HepG2 (cell line): ENCODE measurements around the gene SGIP1. TPM values are rescaled to one million over a fixed set of nuclear protein-coding genes. Genes with fewer than 3 reads are reported as not detected.

Source experiments
- ATAC-seq: fragments of 200-7000 bp; cut with Tn5 transposase; 3 replicates; pipeline ENCODE4 v1.9.1; 2020; ENCODE audit warnings: mild to moderate bottlenecking, moderate library complexity
- BruUV-seq: library from RNA; stranded (reverse); fragments of 400-500 nt; replicated peaks from 2 replicates; lab custom pipeline; 2021; lab: Mats Ljungman, UMichigan
- CTCF ChIA-PET: fragments of 300-600 bp; formaldehyde crosslinking; extraction: SDS; loops from one replicate; lab custom pipeline; 2021; ENCODE audit warnings: low total read pairs, inconsistent platforms, low intra/inter-chr PET ratio; lab: Yijun Ruan, JAX
- POLR2A ChIA-PET: fragments of 350-600 bp; sonication (Branson Sonifier 250); formaldehyde crosslinking; loops from one replicate; lab custom pipeline; 2020; ENCODE audit warnings: antibody characterized with exemption, inconsistent platforms; lab: Yijun Ruan, JAX
- DNase-seq: peaks from one replicate; pipeline ENCODE4 v3.0.0-alpha.2; 2015; ENCODE audit warnings: low spot score
- FAIRE-seq: peaks from 3 replicates; lab custom pipeline; 2011; peaks lifted over from hg19 to GRCh38; lab: Jason Lieb, UNC
- H2AFZ ChIP-seq: one replicate; pipeline ENCODE4 v1.6.1; 2011; ENCODE audit warnings: low read length, inconsistent platforms
- H3K27ac ChIP-seq: fragments of 300-600 bp; 3 replicates; pipeline ENCODE4 v1.8.0; 2011; ENCODE audit warnings: mixed run types, mild to moderate bottlenecking, mixed read lengths, low read length, inconsistent platforms; ENCODE audit not compliant: insufficient read depth; ENCODE audit errors: extremely low read length
- H3K27me3 ChIP-seq, 2 experiments: fragments of 200-600 bp in 1 of 2; 2 replicates in 1 of 2; 3 replicates in 1 of 2; pipeline versions ENCODE4 v1.6.0 to v1.8.0; 2011; ENCODE audit warnings: low read length in 2 of 2, mild to moderate bottlenecking in 2 of 2, moderate library complexity in 2 of 2, inconsistent platforms in 1 of 2; ENCODE audit not compliant: insufficient read depth in 2 of 2, control insufficient read depth in 1 of 2
- H3K36me3 ChIP-seq, 2 experiments: fragments of 200-600 bp in 1 of 2; replicated peaks in 1 of 2; 2 replicates in 1 of 2; 3 replicates in 1 of 2; pipeline versions ENCODE4 v1.5.1 to v1.8.0; 2011; ENCODE audit warnings: low read length in 2 of 2, inconsistent platforms in 1 of 2; ENCODE audit not compliant: insufficient read depth in 2 of 2, control insufficient read depth in 1 of 2
- H3K4me1 ChIP-seq: 2 replicates; pipeline ENCODE4 v1.5.1; 2012; ENCODE audit warnings: low read length, inconsistent platforms; ENCODE audit not compliant: insufficient read depth
- H3K4me2 ChIP-seq: 2 replicates; pipeline ENCODE4 v1.6.0; 2011; ENCODE audit warnings: low read depth, low read length, inconsistent platforms
- H3K4me3 ChIP-seq, 3 experiments: fragments of 200-600 bp in 1 of 3; sonication (generic), shearing (Covaris generic) in 1 of 3; replicated peaks in 1 of 3; 2 replicates each; pipeline ENCODE4 v1.5.1; 2011 to 2016; ENCODE audit warnings: low read length in 3 of 3, inconsistent platforms in 2 of 3, low read depth in 2 of 3, mild to moderate bottlenecking in 2 of 3, control low read depth in 1 of 3, mixed read lengths in 1 of 3; ENCODE audit not compliant: insufficient read depth in 1 of 3
- H3K79me2 ChIP-seq: one replicate; pipeline ENCODE4 v1.6.1; 2011; ENCODE audit warnings: low read length, inconsistent platforms; ENCODE audit not compliant: insufficient read depth
- H3K9ac ChIP-seq: 2 replicates; pipeline ENCODE4 v1.6.0; 2011; ENCODE audit warnings: mild to moderate bottlenecking, low read depth, low read length, inconsistent platforms; ENCODE audit not compliant: insufficient read depth
- H3K9me3 ChIP-seq: 2 replicates; pipeline ENCODE4 v1.5.1; 2012; ENCODE audit warnings: mild to moderate bottlenecking, low read length
- H4K20me1 ChIP-seq: 2 replicates; pipeline ENCODE4 v1.6.0; 2011; ENCODE audit warnings: inconsistent platforms, mild to moderate bottlenecking, low read length, moderate library complexity; ENCODE audit not compliant: insufficient read depth
- CEBPB ChIP-seq: IDR thresholded peaks from 2 replicates; pipeline ENCODE4 v1.6.1; 2011; ENCODE audit warnings: low read depth, low read length, improper control_type of control experiment, borderline replicate concordance
- HNF4A ChIP-seq: sonication (generic); formaldehyde crosslinking; IDR thresholded peaks from 2 replicates; pipeline ENCODE4 v1.4.0; 2020; ENCODE audit warnings: missing genetic modification reagents
- PLRG1 ChIP-seq: fragments of 450-650 bp; conservative IDR thresholded peaks from 2 replicates; pipeline ENCODE4 v1.6.1; 2016
- RXRA ChIP-seq: sonication (generic); formaldehyde crosslinking; IDR thresholded peaks from 2 replicates; pipeline ENCODE4 v1.5.1; 2020; ENCODE audit warnings: missing genetic modification reagents
- ZNF281 ChIP-seq: sonication (generic); formaldehyde crosslinking; IDR thresholded peaks from 2 replicates; pipeline ENCODE4 v1.4.0; 2020; ENCODE audit warnings: missing genetic modification reagents, borderline replicate concordance
- ZNF512 ChIP-seq: sonication (generic); formaldehyde crosslinking; IDR thresholded peaks from 2 replicates; pipeline ENCODE4 v1.4.0; 2020; ENCODE audit warnings: mild to moderate bottlenecking, missing genetic modification reagents
- WGBS: methylation state at CpG from one replicate; pipeline ENCODE4 v1.1.6; 2017; ENCODE audit warnings: low lambda C conversion rate; 5-methylcytosine and 5-hydroxymethylcytosine counted together
- in situ Hi-C: cut with HindIII; loops from 2 replicates; pipeline ENCODE4 v1.10.0; 2017; ENCODE audit warnings: low pct_unique_long_range_greater_than_20kb; ENCODE audit not compliant: extremely low pct_ligation_motif_present
- intact Hi-C: fragments of 100-400 bp; cut with micrococcal nuclease; formaldehyde crosslinking; loops from one replicate; pipeline ENCODE4 v1.10.0; 2022; ENCODE audit not compliant: unreplicated experiment
- polyA plus RNA-seq, 8 experiments: library from polyadenylated mRNA; depleted of rRNA in 3 of 8; stranded (reverse) in 7 of 8; unstranded in 1 of 8; fragments of >200 nt; fragmentation: Illumina TruSeq in 4 of 8; extraction: Trizol in 4 of 8; gene quantifications; 2 replicates each; pipeline versions ENCODE4 v1.2.1 to v1.2.3, GENCODE V29; 2011 to 2016; ENCODE audit warnings: low read depth in 4 of 8, missing spikeins in 1 of 8, mixed read lengths in 1 of 8; ENCODE audit not compliant: insufficient read depth in 1 of 8
- total RNA-seq, 5 experiments: library from RNA; depleted of rRNA; stranded (reverse); fragments of >200 nt; fragmentation: Illumina TruSeq; extraction: Trizol; gene quantifications; 2 replicates each; pipeline ENCODE4 v1.2.3, GENCODE V29; 2016; ENCODE audit warnings: low read depth in 1 of 5

Gene SGIP1
- total and polyA plus RNA-seq, 2 of the 13 experiments (the other 11 are each of a cell fraction or from before 2014, with no cell fraction given) = not detected

- Histone ChIP-seq H3K27me3 (no peaks in the 10 kb centered on the region), H3K9ac (no peak overlapping the region), H3K27ac (no peak overlapping the region), H3K4me2 (no peak overlapping the region), H4K20me1 (no peaks in the 10 kb centered on the region), H3K36me3 (no peaks in the 10 kb centered on the region), H3K79me2 (no peaks in the 10 kb centered on the region), H3K4me1 (peaks cover 6% of the 10 kb centered on the region; the same call in 1 of the 2 replicates), H2AFZ (no peak overlapping the region), H3K4me3 (no peak overlapping the region), H3K9me3 (no peaks in the 10 kb centered on the region)
- in situ Hi-C loops = no loop called here
- 21% methylated on average over 5 of the region's 5 CpGs for WGBS
- intact Hi-C loops = no loop called here
- FAIRE-seq (no peak), ATAC-seq (no peak), DNase-seq (no peak)
- BruUV-seq = no TSS peak
- TF ChIP-seq ZNF281 (no peak), HNF4A (CRISPR knock-in tag) (no peak), RXRA (CRISPR knock-in tag) (no peak), PLRG1 (no peak)
- POLR2A ChIA-PET = interaction anchor here (1.1 kb wide), 1 partner anchor 10 kb away, joined by 3 read pairs; no protein-coding TSS in a partner anchor
- CTCF ChIA-PET = no interaction called here
These were observed 18.9 kb downstream of the SGIP1 start for GRCh38 chr1:66552829-66553228.

GRCh38 chr1:66553846-66554245 lies 19.9 kb downstream of the SGIP1 start:
- Histone ChIP-seq H3K4me1 (peaks cover 6% of the 10 kb centered on the region; the same call in 1 of the 2 replicates), H3K27ac (no peak overlapping the region), H3K27me3 (no peaks in the 10 kb centered on the region), H3K79me2 (no peaks in the 10 kb centered on the region), H4K20me1 (no peaks in the 10 kb centered on the region), H3K9me3 (no peaks in the 10 kb centered on the region), H3K36me3 (no peaks in the 10 kb centered on the region), H3K4me2 (no peak overlapping the region), H3K9ac (no peak overlapping the region), H2AFZ (no peak overlapping the region), H3K4me3 (no peak overlapping the region)
- POLR2A ChIA-PET = no interaction called here
- TF ChIP-seq ZNF512 (CRISPR knock-in tag) = no peak
- no peak for TF ChIP-seq CEBPB
- 92% methylated on average over 1 of the region's 1 CpG for WGBS
- ATAC-seq (no peak), FAIRE-seq (no peak), DNase-seq (no peak)
- no TSS peak for BruUV-seq
- in situ Hi-C loops = no loop called here
- intact Hi-C loops = no loop called here
- CTCF ChIA-PET = no interaction called here
